Type B pancreatic cell (in vitro differentiated cells): Measurements from ENCODE around the gene MYH11. TPM values are rescaled to one million over a fixed set of nuclear protein-coding genes. Genes with fewer than 3 reads are reported as not detected.

ENCODE experiments used
- DNase-seq: peaks from one replicate; pipeline ENCODE4 v3.0.0; 2021; ENCODE audit warnings: mixed read lengths; ENCODE audit not compliant: unreplicated experiment; ENCODE audit errors: extremely low spot score
- H3K27ac Mint-ChIP-seq: 2 replicates; pipeline ENCODE4 v1.8.0; 2021; ENCODE audit warnings: mild to moderate bottlenecking, mixed read lengths
- H3K27me3 Mint-ChIP-seq: 2 replicates; pipeline ENCODE4 v1.8.0; 2021; ENCODE audit warnings: mixed read lengths
- H3K36me3 Mint-ChIP-seq: 2 replicates; pipeline ENCODE4 v1.8.0; 2021; ENCODE audit warnings: mixed read lengths
- H3K4me1 Mint-ChIP-seq: one replicate; pipeline ENCODE4 v1.8.0; 2021; ENCODE audit warnings: mixed read lengths; ENCODE audit not compliant: unreplicated experiment
- H3K4me3 Mint-ChIP-seq: 2 replicates; pipeline ENCODE4 v1.8.0; 2021; ENCODE audit warnings: mild to moderate bottlenecking, mixed read lengths
- H3K9me3 Mint-ChIP-seq: 2 replicates; pipeline ENCODE4 v1.8.0; 2021; ENCODE audit warnings: mixed read lengths
- CTCF ChIP-seq: fragments of 200-600 bp; sonication (generic); conservative IDR thresholded peaks from 2 replicates; pipeline ENCODE4 v1.5.0; 2021; ENCODE audit warnings: antibody characterized with exemption, mild to moderate bottlenecking
- long read RNA-seq: library from polyadenylated mRNA; unstranded; transcript quantifications from one replicate; pipeline ENCODE4 v2.0.0, GENCODE V29; 2020
- total RNA-seq: library from RNA; stranded (reverse); gene quantifications from 2 replicates; pipeline ENCODE4 v1.2.1, GENCODE V29; 2021; ENCODE audit warnings: low replicate concordance

MYH11 gene
- 0.43 TPM in 1 of 2 replicates, not detected in the other for total RNA-seq
- long read RNA-seq, partial matches to known transcripts: 0 of 1 reads
- long read RNA-seq, other reads (novel, unspliced or antisense): 1 of 1 reads

GRCh38 chr16:15856901-15857698, at the start of gene MYH11:
Gene MYH11, minus strand, starts transcription at chr16:15857028. Its CDS starts 18,776 bp downstream, at chr16:15838252.
- Mint-ChIP-seq H3K4me1 (peaks cover 5% of the 10 kb centered on the region), H3K36me3 (peaks cover 3% of the 10 kb centered on the region), H3K27me3 (peaks cover 58% of the 10 kb centered on the region), H3K4me3 (peak within 1 kb of the TSS; percentile 87), H3K27ac (no peak within 1 kb of the TSS), H3K9me3 (no peaks in the 10 kb centered on the region)
- DNase-seq: no peak
- TF ChIP-seq CTCF: no peak

- no peaks in the 10 kb centered on the region for H3K4me1 Mint-ChIP-seq
- TF ChIP-seq CTCF: no peak
- no peaks in the 10 kb centered on the region for H3K36me3 Mint-ChIP-seq
- H3K27me3 Mint-ChIP-seq: no peaks in the 10 kb centered on the region
- H3K9me3 Mint-ChIP-seq: no peaks in the 10 kb centered on the region
- DNase-seq: no peak
- no peak overlapping the region for H3K4me3 Mint-ChIP-seq
- no peak overlapping the region for H3K27ac Mint-ChIP-seq
These were observed 49.6 kb upstream of the MYH11 start for GRCh38 chr16:15906439-15906838.

- no peaks in the 10 kb centered on the region for H3K36me3 Mint-ChIP-seq
- H3K27ac Mint-ChIP-seq: no peak overlapping the region
- no peaks in the 10 kb centered on the region for H3K27me3 Mint-ChIP-seq
- no peak for TF ChIP-seq CTCF
- no peaks in the 10 kb centered on the region for H3K9me3 Mint-ChIP-seq
- no peaks in the 10 kb centered on the region for H3K4me1 Mint-ChIP-seq
- no peak for DNase-seq
- no peak overlapping the region for H3K4me3 Mint-ChIP-seq
These were observed 47.1 kb upstream of the MYH11 start for GRCh38 chr16:15903960-15904359.

GRCh38 chr16:15900901-15901500, 44.2 kb upstream of the MYH11 start:
- H3K27ac Mint-ChIP-seq: no peak overlapping the region
- no peak for DNase-seq
- no peaks in the 10 kb centered on the region for H3K27me3 Mint-ChIP-seq
- no peak overlapping the region for H3K4me3 Mint-ChIP-seq
- no peaks in the 10 kb centered on the region for H3K9me3 Mint-ChIP-seq
- H3K36me3 Mint-ChIP-seq: no peaks in the 10 kb centered on the region
- H3K4me1 Mint-ChIP-seq: peaks cover 4% of the 10 kb centered on the region
- no peak for TF ChIP-seq CTCF

- no peak for TF ChIP-seq CTCF
- Mint-ChIP-seq H3K27ac (no peak overlapping the region), H3K27me3 (no peaks in the 10 kb centered on the region), H3K9me3 (no peaks in the 10 kb centered on the region), H3K4me3 (no peak overlapping the region), H3K36me3 (no peaks in the 10 kb centered on the region), H3K4me1 (peaks cover 4% of the 10 kb centered on the region)
- DNase-seq: no peak
These were observed 43.5 kb upstream of the MYH11 start for GRCh38 chr16:15900357-15900756.
